Gastroesophageal sphincter (tissue), 3 donors: ENCODE data around the gene C1orf226.
"Not testable (repeated sequence)": the region's sequence is repeated elsewhere in the genome, so short reads cannot be mapped to it uniquely, and the experiment has no call there.

Experiments used
- CTCF ChIP-seq, 4 experiments: fragments of 200-600 bp in 2 of 4; fragments of 450-650 bp in 2 of 4; sonication (generic) in 1 of 4; IDR thresholded peaks; one replicate each; pipeline ENCODE4 v1.5.1; 2017 to 2019; ENCODE audit warnings: antibody characterized with exemption in 4 of 4, mild to moderate bottlenecking in 2 of 4, moderate library complexity in 2 of 4
- POLR2A ChIP-seq, 2 donors: fragments of 450-650 bp; IDR thresholded peaks; one replicate each; pipeline ENCODE4 v1.6.1; 2017; ENCODE audit warnings: antibody characterized with exemption in 2 of 2, mild to moderate bottlenecking in 2 of 2, moderate library complexity in 1 of 2

GRCh38 chr1:162419450-162419931 lies 38.0 kb downstream of the C1orf226 start:
- TF ChIP-seq CTCF, POLR2A (IDR thresholded peaks at IDR 0.05): not testable (repeated sequence)
